ENCODE measurements around the gene SWAP70. TPM values are rescaled to one million over a fixed set of nuclear protein-coding genes. Genes with fewer than 3 reads are reported as not detected.
A peak's percentile ranks its signal among the peaks of the same experiment; 100 is the strongest.

The SWAP70 gene
- total RNA-seq, 1 experiment from 2014 or later, result 22.1 TPM

DNA sequence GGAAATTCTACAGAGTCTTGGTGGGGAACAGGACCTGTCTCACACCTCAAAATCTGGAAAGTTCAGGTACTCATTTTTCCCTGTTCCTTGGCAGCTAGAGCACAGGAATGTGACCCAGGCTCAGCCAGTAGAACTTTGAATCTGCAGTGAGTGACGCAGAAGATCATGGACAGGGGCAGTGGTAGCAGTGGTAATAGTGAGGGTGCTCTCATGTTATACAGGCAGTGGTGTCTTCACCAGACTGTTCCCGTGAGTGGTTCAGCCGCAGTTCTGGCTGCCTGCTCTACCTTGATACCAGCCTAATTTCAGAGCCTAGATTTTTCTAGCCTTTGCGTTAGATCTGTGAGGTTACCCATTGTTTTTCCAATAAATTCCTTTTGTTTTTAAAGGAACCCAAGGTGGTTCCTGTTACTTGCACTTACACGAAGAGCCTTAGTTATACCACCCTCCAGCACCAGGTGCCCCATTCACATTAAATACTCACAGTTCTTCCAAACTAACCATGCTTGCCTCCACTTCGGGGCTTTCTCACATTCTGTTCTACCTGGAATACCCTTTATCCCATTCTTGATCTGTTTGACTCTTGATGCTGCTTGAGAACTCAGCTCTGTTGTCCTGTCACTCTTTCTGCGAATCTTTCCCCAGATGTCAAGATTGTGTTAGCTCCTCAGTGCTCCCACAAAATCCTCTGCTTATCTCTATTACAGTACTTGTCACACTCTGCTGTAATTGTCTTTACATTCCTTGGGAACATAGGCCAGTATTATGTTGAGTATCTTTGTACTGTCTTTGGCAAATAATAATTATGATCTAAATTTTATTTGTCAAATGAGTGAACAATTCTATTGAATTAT is 47.8 kb downstream of the SWAP70 start:
- in situ Hi-C loops (cut with HindIII; ENCODE audit: low pct_unique_long_range_greater_than_20kb, low sequenced_read_pairs), result no loop called here

DNA sequence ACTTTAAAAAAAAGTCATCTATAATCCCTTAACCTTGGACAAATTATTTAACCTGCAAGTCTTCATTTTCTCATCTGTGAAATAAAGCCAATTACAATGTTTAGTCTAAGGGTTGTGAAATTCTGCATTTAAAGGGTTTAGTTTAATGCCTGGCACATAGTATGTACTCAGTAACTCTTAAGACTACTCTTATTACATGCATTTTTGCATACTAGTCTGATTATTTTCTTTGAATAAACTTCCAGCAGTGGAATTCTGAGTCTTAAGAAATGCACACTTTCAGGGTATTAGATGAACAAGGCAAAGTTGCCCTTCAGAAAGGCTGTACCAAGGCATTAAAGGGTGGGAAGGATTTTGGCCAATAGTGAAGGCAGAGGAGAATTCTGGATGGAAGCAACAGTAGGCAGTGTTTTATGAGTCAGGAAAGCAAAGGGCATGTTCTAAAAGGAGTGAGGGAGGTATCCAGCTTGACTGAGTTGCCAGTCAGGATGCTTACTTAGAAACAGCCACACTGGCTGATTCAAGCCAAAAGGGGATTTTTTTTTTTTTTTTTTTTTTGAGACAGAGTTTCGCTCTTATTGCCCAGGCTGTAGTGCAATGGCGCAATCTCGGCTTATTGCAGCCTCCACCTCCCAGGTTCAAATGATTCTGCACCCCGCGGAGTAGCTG is 50.5 kb downstream of the SWAP70 start:
- in situ Hi-C loops (cut with HindIII; ENCODE audit: low pct_unique_long_range_greater_than_20kb, low sequenced_read_pairs), result no loop called here
- no peak for DNase-seq (ENCODE audit: low read depth)

More for the DNA sequence above, 47.8 kb downstream of the SWAP70 start:
- DNase-seq (ENCODE audit: low read depth), result no peak

DNA sequence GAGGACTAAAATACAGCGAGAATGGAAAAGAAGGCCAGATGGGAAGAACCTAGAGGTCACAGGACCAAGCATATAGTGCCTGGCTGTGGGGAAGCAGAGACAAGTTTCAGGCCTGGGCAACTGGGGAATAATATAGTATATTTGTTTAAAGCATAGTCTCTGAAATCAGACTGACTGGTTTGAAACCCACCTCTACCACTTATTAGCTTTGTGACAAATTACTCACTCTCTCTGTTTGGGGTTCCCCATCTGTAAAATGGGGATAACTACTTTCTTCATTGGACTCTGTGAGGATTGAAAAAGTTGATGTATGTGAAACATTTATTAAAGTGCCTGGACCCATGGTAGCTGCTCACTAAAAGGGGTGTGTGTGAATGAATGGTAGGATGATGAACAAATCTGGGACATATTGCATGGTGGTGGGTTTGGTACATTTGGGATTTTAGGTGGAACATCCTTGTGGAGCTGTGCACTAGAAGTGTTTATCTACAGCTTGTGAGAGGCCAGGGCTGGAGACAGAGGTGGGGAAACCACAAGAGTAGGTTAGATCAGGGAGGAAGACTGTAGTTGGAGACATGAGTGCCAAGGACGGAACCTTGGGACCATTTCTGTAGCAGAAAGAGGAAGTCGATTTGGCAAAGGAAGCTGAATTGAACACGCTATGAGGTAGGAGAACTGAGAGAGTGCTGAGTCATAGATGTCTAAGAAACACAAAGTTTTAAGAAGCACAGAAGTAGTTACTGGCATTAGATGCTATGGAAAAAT is 52.6 kb downstream of the SWAP70 start:
- no peak for DNase-seq (ENCODE audit: low read depth)
- in situ Hi-C loops (cut with HindIII; ENCODE audit: low pct_unique_long_range_greater_than_20kb, low sequenced_read_pairs), result no loop called here

DNA sequence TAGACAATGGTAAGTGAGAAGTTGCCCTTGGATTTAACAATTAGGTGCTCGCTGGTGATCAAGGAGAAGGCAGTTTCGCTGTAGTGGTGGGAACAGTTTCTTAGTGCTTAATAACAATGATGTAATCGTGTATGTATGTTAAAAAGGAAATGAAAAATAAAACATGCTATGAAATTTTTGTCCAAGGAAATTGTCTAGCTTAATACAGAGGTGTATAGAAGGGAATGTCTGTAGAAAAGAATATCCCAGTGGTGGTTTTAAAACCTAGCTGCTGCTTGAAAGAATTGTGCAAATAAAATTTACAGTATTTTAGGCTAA is 53.1 kb downstream of the SWAP70 start:
- DNase-seq (ENCODE audit: low read depth), result no peak
- in situ Hi-C loops (cut with HindIII; ENCODE audit: low pct_unique_long_range_greater_than_20kb, low sequenced_read_pairs), result no loop called here

DNA sequence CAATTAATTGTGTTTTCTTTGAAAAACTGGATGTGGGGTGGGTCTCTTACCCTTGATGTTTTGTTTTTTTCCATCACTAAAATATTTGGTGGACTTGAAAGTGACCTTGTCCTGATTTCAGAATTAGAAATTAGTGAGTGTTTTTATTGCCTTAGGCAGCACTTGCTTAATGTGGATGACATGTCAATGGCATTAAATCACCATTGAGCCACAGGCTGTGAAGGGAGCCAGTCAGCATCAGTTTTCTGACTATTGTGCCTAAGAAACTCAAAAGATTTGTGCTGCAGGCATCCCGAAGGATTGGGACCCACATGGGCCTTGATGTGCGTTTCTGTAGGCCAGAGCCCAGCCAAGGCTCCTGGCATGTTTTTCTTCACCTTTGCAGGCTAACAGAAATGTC is 53.8 kb downstream of the SWAP70 start:
- in situ Hi-C loops (cut with HindIII; ENCODE audit: low pct_unique_long_range_greater_than_20kb, low sequenced_read_pairs), result no loop called here
- no peak for DNase-seq (ENCODE audit: low read depth)

DNA sequence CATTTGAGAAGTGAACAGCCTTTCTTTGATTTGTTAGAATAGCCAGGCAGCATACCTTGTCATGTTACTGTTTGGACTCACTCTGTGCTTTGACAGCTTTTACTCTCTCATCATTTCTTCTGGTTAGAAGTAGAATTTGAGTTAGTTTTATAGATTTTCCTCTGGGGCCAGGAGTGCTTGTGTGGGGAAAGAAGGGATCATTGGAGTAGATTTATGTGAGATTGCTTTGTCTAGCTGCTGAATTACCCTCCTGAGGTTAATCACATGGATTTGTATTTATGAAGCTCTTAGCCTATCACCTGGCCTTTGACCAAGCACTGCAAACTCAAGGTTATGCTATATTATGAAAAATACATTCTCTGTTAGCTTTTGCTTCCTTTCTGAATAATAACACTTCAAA is 54.3 kb downstream of the SWAP70 start:
- in situ Hi-C loops (cut with HindIII; ENCODE audit: low pct_unique_long_range_greater_than_20kb, low sequenced_read_pairs), result no loop called here
- no peak for DNase-seq (ENCODE audit: low read depth)

DNA sequence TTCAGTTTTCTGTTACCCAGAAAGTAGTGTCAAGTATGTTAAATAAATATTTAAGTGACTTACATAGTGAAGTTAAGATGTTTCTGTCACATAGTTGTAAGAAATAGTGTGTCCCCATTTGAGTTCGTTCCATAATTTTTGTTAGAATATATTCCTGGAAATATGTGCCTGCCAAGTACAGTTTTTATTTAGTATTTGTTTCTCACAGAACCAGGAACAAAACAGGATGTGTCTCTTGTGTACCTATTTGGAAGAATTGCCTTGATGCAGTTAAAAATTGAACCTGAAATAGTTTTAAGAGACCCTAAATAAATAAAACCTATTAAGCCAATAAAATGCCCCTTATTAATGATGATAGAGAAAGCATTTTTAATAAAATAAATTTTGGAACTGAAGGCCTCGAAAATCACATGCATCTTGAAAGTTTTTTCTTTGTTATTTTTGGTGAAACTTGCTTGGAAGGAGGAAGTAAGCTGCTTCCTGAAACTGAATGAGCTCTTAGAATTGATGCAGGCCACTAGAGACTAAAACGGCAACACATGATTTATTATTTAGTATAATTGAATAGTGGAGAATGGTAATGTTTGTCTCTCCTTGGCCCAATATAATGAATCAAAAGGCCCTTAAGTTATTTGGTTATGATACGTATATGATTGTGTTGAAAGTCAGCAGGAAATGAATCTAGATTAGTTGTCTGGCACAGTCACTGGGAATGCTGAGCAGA is 55.9 kb downstream of the SWAP70 start:
- DNase-seq (ENCODE audit: low read depth), result no peak
- in situ Hi-C loops (cut with HindIII; ENCODE audit: low pct_unique_long_range_greater_than_20kb, low sequenced_read_pairs), result no loop called here

DNA sequence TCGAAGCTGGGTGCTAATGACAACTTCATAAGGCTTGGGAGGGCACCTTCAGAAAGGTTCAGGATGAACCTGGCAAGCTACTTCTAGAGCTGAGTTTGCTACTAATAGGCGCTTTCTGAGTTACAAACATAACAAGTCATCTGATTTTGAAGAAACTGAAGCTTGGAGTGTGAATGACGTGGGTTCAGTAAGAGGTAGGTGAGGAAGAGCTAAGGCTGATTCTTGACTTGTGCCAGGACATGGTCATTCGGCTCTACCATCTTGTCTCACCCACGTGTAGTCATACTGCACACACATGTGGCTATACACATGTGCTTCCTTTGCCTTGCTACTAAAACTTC is 56.4 kb downstream of the SWAP70 start:
- in situ Hi-C loops (cut with HindIII; ENCODE audit: low pct_unique_long_range_greater_than_20kb, low sequenced_read_pairs), result no loop called here
- DNase-seq (ENCODE audit: low read depth), result no peak

DNA sequence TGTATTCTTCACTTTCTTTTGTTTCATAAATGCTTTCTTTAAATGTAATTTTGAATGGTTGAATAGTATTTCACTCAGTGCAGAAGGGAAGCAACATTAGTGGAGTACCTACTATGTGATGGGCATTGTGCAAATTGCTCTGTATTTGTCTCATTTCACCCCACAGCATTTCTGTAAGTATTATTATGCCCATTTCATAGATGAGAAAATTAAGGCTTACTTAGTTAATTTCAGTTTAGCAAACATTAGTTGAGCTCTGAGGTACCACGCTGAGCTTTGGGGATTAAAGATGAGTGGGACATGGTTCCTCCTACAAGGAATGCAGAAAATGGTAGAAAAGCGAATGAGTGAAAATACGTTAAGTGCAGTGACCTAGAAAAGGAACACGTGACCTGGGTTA is 58.1 kb downstream of the SWAP70 start:
- in situ Hi-C loops (cut with HindIII; ENCODE audit: low pct_unique_long_range_greater_than_20kb, low sequenced_read_pairs), result no loop called here
- DNase-seq (ENCODE audit: low read depth), result no peak

DNA sequence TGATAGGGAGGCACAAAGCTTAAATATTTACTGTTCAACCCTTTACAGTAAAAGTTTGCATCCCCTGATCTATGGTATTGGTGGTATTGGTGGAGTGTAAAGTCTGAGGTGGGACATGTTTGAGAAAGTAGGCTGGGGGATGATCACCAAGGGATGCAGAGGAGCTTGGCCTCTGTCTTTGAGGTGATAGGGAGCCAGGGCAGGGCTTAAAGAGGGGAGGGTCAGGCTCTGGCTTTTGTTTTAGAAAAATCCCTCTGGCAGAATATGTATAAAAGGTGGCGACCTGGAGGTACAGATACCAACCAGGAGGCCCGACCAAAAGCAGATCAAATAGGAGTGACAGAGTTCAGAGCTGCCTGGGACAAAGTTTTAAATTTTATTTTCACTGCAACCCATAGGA is 59.0 kb downstream of the SWAP70 start:
- in situ Hi-C loops (cut with HindIII; ENCODE audit: low pct_unique_long_range_greater_than_20kb, low sequenced_read_pairs), result no loop called here
- DNase-seq (ENCODE audit: low read depth), result no peak

DNA sequence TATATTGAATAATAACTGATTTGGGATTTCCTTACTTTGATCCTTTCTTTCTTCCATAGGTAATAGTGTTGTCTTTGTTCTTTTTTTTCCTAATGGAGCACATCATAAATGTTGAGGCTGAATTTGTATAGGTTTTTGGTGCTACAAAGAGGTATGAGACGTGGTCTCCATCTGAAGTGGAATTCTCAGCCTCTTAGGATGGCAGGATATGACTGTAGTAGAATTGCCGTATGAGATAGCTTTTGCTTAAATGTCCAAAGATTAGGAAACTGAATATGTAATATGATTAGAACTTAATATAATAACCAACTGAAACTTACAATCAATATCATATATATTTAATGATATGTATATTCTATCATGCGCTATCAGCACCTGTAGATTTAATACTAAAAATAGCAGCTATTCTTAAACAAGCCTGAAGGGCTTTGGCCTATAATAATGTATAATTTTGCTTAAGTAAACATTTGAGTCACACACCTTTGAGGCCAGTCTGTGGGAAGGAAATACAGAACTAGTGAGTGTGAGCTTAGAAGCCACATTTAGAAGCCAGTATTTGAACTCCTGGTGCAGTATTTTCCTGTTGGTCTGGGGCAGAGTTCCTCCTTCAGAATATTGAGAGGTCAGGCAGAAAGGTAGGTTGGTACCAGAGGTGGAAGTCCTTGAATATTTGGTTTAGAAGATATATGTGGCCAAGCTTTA is 62.6 kb downstream of the SWAP70 start:
- in situ Hi-C loops (cut with HindIII; ENCODE audit: low pct_unique_long_range_greater_than_20kb, low sequenced_read_pairs), result no loop called here
- peak; percentile 5 for DNase-seq (ENCODE audit: low read depth)

DNA sequence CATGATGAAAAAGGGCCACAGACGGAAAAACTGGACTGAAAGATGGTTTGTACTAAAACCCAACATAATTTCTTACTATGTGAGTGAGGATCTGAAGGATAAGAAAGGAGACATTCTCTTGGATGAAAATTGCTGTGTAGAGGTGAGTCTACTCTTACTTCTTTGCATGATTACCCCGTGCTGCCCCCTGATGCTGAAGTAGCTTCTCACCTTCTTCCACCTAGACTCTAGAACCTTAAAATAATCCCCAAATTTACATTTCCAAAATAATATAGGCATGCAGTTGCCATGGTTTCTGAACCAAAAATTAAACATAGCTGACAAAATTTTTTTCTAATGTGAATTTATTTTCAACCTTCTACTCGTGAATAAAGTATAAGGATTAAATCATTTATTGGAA is 64.2 kb downstream of the SWAP70 start:
- no peak for DNase-seq (ENCODE audit: low read depth)
- in situ Hi-C loops (cut with HindIII; ENCODE audit: low pct_unique_long_range_greater_than_20kb, low sequenced_read_pairs), result no loop called here

DNA sequence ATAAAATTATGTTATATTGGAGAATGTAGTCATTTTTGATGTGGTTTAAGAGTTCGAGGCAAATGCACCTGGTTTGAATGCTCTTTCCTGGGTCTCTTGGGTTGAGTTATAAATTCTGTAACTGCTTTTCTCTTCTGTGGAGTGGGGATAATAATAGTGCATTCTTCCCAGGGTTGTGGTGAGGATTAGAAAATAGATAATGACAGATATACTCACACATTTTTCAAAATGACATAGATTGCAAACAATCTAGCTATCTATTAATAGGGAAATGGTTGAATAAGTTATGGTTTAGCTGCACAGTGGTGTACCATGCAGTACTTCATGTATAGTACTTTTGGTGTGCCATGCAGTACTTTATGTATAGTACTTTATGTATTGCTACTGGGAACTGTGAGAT is 67.4 kb downstream of the SWAP70 start:
- DNase-seq (ENCODE audit: low read depth), result no peak
- in situ Hi-C loops (cut with HindIII; ENCODE audit: low pct_unique_long_range_greater_than_20kb, low sequenced_read_pairs), result no loop called here

DNA sequence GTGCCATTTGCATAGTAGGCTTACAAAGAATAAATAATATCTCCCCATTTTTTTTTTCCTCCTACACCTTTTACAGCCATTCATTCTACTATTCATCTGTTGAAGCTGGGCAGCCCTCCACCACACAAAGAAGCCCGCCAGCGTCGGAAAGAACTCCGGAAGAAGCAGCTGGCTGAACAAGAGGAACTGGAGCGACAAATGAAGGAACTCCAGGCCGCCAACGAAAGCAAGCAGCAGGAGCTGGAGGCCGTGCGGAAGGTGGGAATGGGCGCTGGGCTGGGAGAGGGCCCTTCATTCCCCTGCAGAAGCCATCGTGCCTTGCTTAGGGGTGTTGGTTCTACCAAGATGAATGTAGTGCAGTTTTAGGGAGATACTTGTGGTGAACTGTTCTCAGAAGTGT is 68.6 kb downstream of the SWAP70 start:
- in situ Hi-C loops (cut with HindIII; ENCODE audit: low pct_unique_long_range_greater_than_20kb, low sequenced_read_pairs), result no loop called here
- no peak for DNase-seq (ENCODE audit: low read depth)

DNA sequence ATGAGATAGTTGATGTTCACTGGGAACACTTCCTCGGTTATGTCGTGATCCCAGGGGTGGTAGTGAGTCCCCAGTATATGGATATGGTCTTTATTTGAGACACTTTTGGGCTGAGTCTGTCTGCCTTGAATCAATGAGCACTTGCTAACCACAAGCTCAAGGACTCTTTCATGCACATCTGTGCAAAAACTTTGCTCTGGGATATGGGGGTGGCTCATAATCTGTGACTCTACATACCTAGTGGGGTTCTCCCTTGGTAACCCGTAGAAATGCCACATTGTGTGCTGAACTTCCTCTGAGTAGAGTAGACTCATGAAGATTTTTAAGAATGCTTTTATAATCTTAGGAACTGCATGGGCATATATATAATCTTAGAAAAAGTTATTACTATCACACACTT is 69.3 kb downstream of the SWAP70 start:
- no peak for DNase-seq (ENCODE audit: low read depth)
- in situ Hi-C loops (cut with HindIII; ENCODE audit: low pct_unique_long_range_greater_than_20kb, low sequenced_read_pairs), result no loop called here

DNA sequence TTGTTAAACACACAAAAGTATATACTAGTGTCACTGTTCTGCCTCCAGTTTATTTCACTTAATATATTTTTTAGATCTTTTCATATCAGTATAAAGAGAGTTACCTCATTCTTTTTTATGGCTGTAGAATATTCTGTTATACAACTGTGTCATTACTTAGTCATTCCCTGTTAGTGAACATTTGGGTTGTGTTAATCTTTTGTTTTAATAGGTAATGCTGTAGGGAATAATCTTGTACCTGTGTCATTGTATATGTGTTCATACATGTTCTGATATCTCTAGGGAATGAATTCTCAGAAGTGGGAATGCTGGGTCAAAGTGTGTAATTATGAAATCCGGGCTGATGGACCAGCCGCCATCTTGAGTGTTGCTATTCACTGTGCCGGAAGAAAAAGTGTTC is 71.4 kb downstream of the SWAP70 start:
- DNase-seq (ENCODE audit: low read depth), result no peak
- in situ Hi-C loops (cut with HindIII; ENCODE audit: low pct_unique_long_range_greater_than_20kb, low sequenced_read_pairs), result no loop called here

DNA sequence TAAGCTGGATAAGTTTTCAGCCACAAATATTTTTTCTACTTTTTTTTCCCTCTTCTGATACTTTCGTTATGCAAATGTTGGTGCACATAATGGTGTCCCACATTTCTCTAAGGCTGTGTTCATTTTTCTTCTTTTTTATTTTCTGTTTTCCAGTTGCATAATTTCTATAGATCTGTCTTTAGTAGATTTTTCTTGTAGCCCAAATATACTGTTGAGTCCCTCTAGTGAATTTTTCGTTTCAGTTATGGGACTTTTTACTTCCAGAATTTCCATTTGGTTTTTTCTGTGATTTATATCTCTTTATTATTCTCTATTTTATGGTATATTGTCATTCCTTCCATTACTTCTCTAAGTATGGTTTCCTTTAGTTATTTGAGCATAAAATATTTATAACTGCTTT is 72.0 kb downstream of the SWAP70 start:
- in situ Hi-C loops (cut with HindIII; ENCODE audit: low pct_unique_long_range_greater_than_20kb, low sequenced_read_pairs), result no loop called here
- DNase-seq (ENCODE audit: low read depth), result no peak

DNA sequence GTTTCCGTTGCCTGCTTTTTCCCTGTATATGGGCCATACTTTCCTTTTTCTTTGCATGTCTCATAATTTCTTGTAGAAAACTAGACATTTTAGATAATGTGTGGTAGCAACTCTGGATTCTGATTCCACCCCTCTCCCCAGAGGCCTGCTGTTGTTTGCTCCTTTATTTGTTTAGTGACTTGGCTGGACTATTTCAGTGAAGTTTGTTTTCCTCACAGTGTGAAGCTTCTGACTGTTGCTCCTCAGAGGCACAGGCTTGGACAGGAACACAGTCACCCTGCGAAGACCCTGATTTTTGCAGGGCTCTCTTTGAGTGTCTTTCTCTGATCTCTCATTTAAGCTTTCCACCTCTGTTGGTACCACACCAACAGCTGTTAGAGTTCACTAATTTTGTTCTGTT is 72.5 kb downstream of the SWAP70 start:
- in situ Hi-C loops (cut with HindIII; ENCODE audit: low pct_unique_long_range_greater_than_20kb, low sequenced_read_pairs), result no loop called here
- DNase-seq (ENCODE audit: low read depth), result no peak

Data from Caki2 (cell line).